HFFc6 (cell line): ENCODE results near the gene FREM2. TPM values are rescaled to one million over a fixed set of nuclear protein-coding genes. Genes with fewer than 3 reads are reported as not detected.

Experiments used
- DNase-seq: peaks from one replicate; pipeline ENCODE4 v3.0.0-alpha.2; 2018
- H3K27ac Mint-ChIP-seq: 2 replicates; pipeline ENCODE4 v1.8.0; 2020; ENCODE audit warnings: mild to moderate bottlenecking, mixed read lengths
- H3K27me3 Mint-ChIP-seq: 2 replicates; pipeline ENCODE4 v1.8.0; 2021; ENCODE audit warnings: mild to moderate bottlenecking, moderate library complexity, mixed read lengths; ENCODE audit not compliant: insufficient read depth
- H3K36me3 Mint-ChIP-seq: 2 replicates; pipeline ENCODE4 v1.8.0; 2021; ENCODE audit warnings: low read depth, mixed read lengths
- H3K4me1 Mint-ChIP-seq: 2 replicates; pipeline ENCODE4 v1.8.0; 2020; ENCODE audit warnings: low read depth, mixed read lengths
- H3K4me3 Mint-ChIP-seq: 2 replicates; pipeline ENCODE4 v1.8.0; 2020; ENCODE audit warnings: mild to moderate bottlenecking, moderate library complexity, mixed read lengths
- H3K9me3 Mint-ChIP-seq: 2 replicates; pipeline ENCODE4 v1.8.0; 2020; ENCODE audit warnings: mild to moderate bottlenecking, mixed read lengths
- CTCF ChIP-seq: fragments of 200-600 bp; sonication (generic); IDR thresholded peaks from 2 replicates; pipeline ENCODE4 v1.5.0; 2021; ENCODE audit warnings: antibody characterized with exemption, mild to moderate bottlenecking
- long read RNA-seq: library from polyadenylated mRNA; unstranded; transcript quantifications from one replicate; pipeline ENCODE4 v2.0.0, GENCODE V29; 2019
- total RNA-seq, 6 experiments: library from RNA; stranded (reverse); fragmentation: NEBNext Ultra II Directional; extraction: Animal tissue kit (Norgen Biotek cat#: 25700); gene quantifications; 2 replicates in 1 of 6; 3 replicates in 5 of 6; pipeline ENCODE4 v1.2.3, GENCODE V29; 2021

The FREM2 gene
- not detected for total RNA-seq
- long read RNA-seq, result 0 reads

DNA sequence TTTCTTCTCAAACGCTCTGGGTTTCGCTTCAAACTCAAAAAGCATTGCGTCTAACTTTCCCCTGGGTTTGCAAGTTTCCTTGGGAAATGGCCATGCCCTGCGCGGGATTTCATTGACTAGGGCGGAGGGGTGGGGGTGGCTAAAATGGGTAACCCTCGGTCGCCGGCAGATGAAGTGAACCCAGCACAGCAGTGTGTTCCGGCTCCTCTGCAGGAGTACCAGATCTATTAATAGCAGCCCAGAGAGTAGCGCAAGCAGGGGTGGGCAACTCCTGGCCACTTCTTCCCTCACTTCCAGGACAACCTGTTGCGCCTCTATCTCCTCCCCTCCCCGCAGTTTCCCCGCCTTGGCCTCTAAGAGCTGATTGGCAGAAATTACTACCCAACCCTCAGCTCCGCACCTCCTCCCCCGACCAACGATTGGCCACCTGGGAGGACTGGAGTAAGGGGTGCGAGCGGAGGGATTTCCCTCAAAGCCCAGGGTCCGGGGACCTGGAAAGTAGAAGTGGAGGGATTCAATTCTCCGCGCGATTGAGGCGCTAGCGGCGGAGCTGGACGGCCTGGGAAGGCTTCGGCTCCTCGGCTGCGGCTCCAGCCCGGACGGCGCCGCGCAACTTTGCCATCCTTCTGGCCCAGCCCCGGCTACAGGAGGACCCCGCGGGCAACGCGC, at the start of gene FREM2:
Gene FREM2, plus strand, starts transcription at position 501 of the 669 bp plus-strand sequence. CDS start 268 bp downstream, outside the sequence.
- Mint-ChIP-seq H3K9me3 (peaks cover 9% of the 10 kb centered on the region; the same call in 1 of the 2 replicates), H3K4me1 (peaks cover 9% of the 10 kb centered on the region; the same call in 1 of the 2 replicates), H3K36me3 (no peaks in the 10 kb centered on the region), H3K27me3 (peaks cover 2% of the 10 kb centered on the region; the same call in 1 of the 2 replicates), H3K4me3 (peak within 1 kb of the TSS; percentile 18; the same call in 1 of the 2 replicates), H3K27ac (no peak within 1 kb of the TSS)
- no peak for TF ChIP-seq CTCF
- no peak for DNase-seq

- Mint-ChIP-seq H3K4me3 (no peak overlapping the region), H3K4me1 (no peaks in the 10 kb centered on the region), H3K36me3 (no peaks in the 10 kb centered on the region), H3K27me3 (no peaks in the 10 kb centered on the region), H3K9me3 (no peaks in the 10 kb centered on the region; the same call in 1 of the 2 replicates), H3K27ac (no peak overlapping the region)
- no peak for DNase-seq
- no peak for TF ChIP-seq CTCF
Observed at GRCh38 chr13:38637576-38637975, 49.3 kb upstream of the FREM2 start.

- no peaks in the 10 kb centered on the region; the same call in 1 of the 2 replicates for H3K9me3 Mint-ChIP-seq
- H3K4me1 Mint-ChIP-seq, result no peaks in the 10 kb centered on the region
- H3K27me3 Mint-ChIP-seq, result no peaks in the 10 kb centered on the region
- no peak overlapping the region for H3K27ac Mint-ChIP-seq
- DNase-seq, result no peak
- peak; percentile 60; the same call in 1 of the 2 replicates for TF ChIP-seq CTCF
- H3K4me3 Mint-ChIP-seq, result no peak overlapping the region
- H3K36me3 Mint-ChIP-seq, result no peaks in the 10 kb centered on the region
Observed at GRCh38 chr13:38641164-38641948, 45.5 kb upstream of the FREM2 start.

GRCh38 chr13:38647312-38647711, 39.6 kb upstream of the FREM2 start:
- no peak for DNase-seq
- H3K4me3 Mint-ChIP-seq, result no peak overlapping the region
- H3K4me1 Mint-ChIP-seq, result no peaks in the 10 kb centered on the region
- H3K27ac Mint-ChIP-seq, result no peak overlapping the region
- no peaks in the 10 kb centered on the region; the same call in 1 of the 2 replicates for H3K9me3 Mint-ChIP-seq
- H3K27me3 Mint-ChIP-seq, result no peaks in the 10 kb centered on the region
- no peak for TF ChIP-seq CTCF
- no peaks in the 10 kb centered on the region for H3K36me3 Mint-ChIP-seq

GRCh38 chr13:38648912-38649311, 38.0 kb upstream of the FREM2 start:
- no peak for DNase-seq
- no peak overlapping the region for H3K27ac Mint-ChIP-seq
- H3K27me3 Mint-ChIP-seq, result no peaks in the 10 kb centered on the region
- no peaks in the 10 kb centered on the region for H3K4me1 Mint-ChIP-seq
- H3K4me3 Mint-ChIP-seq, result no peak overlapping the region
- no peaks in the 10 kb centered on the region for H3K36me3 Mint-ChIP-seq
- TF ChIP-seq CTCF, result no peak
- no peaks in the 10 kb centered on the region; the same call in 1 of the 2 replicates for H3K9me3 Mint-ChIP-seq
